GM19452 (cell line): Measurements from ENCODE around the gene GAN.

Source experiments
- ATAC-seq: cut with Tn5 transposase; IDR thresholded peaks from one replicate; pipeline ENCODE4 v1.9.1; 2021; ENCODE audit not compliant: unreplicated experiment

The GAN gene

DNA sequence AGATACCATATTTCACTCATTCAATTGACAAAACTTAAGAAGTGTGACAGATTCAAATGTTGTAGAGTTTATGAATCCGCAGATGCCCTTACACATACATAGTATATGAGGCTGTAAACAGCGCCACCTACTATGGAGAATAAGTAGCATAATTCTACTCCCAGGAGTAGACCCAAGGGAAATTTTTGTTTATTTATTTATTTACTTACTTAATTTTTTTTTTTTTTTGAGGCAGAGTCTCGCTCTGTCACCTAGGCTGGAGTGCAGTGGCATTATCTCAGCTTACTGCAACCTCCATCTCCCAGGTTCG lies 35.5 kb downstream of the GAN start:
- no peak for ATAC-seq

DNA sequence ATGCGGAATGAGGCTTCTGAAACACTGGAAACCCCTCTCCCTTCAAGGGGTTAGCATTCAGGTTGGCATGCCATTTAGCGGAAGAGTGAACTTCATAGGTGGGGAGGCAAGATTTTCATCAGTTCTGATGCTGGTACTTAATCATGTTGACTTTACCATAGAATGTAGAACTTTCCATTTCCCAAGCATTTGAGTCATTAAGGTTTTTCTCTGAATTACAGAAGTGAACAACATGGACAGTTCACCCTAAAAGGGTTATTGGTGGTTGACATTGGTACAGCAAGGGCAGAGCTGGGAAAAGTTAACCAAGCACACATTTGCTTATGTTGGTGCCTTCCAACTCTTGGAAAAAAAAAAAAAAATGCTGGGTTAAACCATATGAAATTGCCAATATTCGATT lies 39.1 kb downstream of the GAN start:
- ATAC-seq = no peak

DNA sequence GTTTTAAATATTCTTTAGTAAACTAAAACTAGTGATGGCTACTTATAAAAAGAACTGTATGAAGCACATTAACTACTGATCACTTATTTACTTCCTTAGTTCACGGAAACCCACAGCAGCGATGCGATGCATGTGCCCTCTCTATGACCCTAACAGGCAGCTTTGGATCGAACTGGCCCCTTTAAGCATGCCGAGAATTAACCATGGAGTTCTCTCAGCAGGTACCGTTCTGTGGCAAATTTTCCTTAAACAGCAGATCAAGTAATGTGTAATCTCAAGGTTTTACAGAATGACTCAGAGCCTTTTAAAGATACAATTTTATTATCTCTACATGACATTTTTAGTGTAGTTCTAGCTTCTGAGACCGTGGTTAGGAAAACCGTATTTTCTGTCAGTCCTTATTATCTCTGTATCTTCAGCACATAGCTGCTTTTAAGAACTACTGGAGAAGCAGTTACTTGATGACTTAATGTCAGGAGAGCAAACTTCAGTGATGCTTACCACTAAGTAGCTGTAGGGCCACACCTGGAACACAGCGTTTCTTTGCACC lies 43.0 kb downstream of the GAN start:
- no peak for ATAC-seq

DNA sequence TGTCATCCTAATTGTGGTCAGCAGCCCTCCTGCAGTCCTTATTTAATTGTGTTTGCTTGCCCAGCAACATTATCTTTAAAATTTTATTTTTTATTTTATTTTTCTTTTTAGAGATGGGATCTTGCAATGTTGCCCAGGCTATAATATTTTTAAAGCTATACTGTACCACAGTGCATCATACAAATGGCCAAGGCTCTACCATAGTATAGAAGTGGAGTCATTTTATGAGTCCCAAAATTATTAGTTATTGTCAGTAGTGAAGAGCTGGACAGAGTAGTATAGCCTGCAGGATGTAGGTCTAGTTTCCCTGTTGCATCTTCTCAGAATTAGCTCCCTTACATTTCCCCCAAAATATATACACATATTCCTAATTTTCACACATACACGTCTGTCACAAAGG lies 44.1 kb downstream of the GAN start:
- no peak for ATAC-seq

DNA sequence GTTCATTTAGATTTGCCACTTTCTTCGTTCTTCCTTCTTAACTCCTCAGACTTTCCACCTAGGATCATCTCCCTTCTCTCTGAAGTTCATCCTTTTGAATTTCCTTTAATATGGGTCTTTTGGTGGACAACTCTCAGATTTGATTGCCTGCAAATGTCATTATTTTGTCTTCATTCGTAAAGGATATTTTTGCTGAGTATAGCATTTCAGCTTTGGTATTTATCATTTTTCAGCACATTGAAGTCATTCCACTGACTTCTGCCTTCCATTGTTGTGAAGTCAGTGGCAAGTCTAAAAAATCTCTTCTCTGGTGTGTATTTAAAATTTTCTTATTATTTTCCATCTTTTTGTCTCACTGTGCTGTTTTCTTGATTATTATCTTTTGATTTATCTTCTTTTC lies 45.4 kb downstream of the GAN start:
- no peak for ATAC-seq

DNA sequence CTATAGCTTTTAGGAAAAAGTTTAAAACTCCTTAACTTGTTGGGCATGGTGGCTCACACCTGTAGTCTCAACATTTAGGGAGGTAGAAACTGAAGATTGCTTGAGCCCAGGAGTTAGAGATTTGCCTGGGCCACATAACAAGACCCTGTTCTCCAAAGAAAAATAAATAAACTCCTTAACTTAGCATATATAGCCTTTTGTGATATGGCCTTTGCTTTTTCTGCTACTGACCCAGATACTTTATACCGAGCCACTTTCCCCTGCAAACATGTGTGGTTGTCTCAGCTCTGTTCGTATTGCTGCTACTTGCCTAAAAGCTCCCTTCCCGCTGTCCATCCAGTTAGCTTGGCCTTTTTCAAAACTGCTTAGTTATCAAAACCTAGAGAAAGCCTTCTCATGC lies 51.0 kb downstream of the GAN start:
- no peak for ATAC-seq

DNA sequence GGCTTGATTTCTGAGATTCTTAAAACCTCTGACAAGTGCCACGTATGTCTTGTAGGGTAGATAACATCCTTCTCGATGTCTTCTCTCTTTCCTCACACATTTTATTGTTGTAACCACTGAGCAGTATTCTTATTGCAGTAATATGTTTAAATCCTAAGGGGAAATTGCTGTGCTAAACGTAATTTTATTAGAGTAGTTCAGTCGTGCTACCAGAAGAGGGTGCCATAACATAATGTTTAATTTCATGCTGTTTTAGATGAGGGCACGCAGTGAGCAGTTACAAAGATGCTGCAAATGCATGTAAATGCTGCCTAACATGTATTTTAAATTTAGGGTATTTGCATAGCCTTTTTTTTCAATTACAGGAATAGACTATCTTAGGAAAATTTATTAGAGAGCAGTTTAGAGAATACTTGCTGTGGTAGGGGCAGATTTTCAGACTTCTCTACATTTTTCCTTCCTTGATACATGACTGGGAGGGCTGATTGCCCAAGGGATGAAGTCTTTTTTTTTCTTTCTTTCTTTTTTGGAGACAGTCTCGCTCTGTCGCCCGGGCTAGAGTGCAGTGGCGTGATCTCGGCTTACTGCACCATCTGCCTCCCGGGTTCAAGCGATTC lies 51.7 kb downstream of the GAN start:
- no peak for ATAC-seq

DNA sequence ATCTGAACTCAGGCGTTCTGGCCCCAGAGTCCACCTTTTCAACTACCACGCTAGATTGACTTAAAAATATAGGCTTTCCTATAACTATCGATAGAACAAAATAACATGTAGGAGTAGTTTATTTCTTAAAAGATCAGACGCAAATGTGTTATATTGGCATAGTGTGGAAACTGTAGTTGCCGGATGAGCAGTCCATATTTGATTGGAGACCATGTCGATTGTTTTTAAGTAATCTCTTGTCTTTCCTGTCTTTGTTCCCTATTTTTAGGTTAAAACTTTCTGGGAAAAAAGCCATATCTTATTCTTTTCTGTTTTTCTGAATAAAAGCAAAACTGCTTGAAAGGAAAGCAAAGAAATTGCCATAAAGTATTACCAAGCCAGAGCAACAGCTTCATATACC lies 53.1 kb downstream of the GAN start:
- no peak for ATAC-seq

DNA sequence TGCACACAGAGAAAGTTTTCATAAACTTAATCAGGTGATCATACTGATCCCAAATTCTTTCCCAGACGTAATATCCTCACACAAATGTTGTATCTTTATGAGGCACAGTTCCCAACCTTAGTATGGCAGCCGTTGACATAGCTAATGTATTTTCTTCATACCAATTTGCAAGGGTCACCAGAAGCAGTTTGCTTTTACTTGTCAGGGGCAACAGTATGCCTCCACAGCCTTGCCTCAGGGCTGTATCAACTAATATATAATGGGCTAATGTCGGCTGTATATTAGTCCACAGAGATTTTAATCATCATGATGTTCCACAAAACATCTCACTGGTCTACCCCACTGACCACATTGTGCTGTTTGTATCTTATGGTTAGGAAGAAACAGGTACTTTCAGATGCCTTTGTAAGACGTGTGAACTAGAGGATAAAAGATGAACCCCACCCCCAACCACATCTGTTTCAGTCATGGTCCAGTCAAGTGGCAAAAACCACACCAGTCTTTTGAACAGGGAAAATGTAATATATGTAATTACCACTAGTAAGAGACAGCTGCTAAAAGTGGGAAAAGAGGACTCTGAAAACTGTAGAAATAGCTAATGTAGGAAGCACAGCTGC lies 55.2 kb downstream of the GAN start:
- ATAC-seq = peak; percentile 54

DNA sequence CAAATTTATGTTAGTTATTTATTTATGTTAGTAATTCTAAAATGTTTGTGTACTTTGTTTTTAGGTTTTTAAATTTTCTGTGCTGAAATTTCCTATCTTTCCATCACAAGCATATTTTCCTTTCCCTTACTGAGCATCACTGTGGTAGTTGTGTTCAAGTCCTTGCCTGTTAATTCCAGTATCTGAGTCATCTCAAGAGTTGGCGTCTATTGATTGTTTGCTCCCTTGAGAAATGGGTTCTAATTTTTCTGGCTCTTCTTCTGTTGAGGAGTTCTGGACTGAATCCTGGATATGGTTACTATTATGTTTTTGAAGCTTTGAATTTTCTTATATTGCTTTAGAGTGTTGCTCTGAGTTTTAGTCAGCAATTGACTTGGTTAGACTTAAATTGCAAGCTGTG lies 56.3 kb downstream of the GAN start:
- no peak for ATAC-seq

DNA sequence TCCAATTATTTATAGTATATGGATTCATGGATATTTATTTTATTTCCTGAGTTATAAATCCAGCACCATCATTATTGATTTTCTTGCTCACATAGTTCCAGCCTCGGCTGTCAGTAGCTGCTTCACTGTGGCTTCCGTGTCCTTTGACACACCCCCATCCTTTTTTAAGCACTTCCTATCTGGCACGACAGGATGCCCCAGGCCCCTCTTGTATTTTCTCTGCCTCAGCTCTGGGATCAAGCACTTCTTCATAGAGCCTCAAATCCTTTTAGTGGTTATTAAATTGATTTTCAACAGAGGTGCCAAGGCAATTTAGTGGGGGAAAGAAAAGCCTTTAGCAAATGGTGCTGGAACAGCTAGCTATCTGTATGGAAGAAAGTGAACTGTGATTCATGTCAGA lies 59.8 kb downstream of the GAN start:
- ATAC-seq = no peak

DNA sequence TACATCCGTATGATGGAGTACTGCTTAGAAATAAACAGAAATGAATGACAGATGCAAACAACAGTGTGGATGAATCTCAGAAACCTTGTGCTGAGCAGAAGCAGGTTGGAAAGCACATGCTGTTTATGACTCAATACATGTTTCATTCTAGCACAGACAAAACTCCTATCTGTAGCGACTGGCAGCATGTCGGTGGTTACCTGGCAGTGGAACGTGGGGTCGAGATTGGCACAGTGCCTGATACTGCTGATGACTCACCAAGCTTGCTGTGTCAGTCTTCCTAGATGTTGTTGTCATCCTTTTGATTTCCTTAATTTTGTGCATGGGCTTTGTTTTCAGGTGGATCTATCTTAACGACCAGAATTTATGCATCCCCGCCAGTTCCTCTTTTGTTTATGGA lies 62.1 kb downstream of the GAN start:
- no peak for ATAC-seq

DNA sequence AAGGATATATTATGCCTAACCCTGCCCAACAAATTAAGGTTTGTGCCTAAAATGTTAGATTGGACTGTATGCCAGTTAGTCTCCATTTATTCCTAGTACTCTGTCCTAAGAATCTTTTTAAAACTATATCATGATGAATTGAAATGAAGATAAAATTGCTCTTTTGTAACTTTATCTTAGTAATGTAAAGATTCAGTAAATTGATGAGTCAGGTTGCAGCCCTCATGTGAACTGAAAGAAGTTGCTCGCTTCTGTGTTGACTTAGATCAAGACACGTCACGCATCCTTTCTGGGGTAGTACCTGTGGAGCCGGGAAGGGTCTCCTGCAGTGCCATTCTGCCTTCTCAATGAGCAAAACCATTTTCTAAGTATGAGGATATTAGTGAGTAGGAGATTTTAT lies 63.3 kb downstream of the GAN start:
- no peak for ATAC-seq

DNA sequence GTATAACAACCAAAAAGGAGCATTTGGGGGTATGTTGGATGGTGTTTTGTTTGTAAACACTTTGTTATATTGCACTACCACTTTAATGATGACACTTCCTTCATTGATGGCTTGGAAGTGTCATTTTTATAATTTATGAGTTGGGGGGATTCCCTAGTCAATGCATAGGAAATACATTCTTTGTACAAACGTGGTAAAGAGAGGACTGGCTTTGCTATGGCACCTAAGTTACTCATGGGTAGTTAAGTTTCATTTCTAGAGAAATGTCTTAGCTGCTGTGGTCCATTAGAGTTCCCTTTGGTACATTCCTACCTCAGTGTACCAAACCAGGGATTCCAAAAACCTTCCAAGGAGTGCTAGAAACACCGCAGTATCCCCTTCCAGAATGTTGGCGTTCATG lies 66.2 kb downstream of the GAN start:
- ATAC-seq = no peak

DNA sequence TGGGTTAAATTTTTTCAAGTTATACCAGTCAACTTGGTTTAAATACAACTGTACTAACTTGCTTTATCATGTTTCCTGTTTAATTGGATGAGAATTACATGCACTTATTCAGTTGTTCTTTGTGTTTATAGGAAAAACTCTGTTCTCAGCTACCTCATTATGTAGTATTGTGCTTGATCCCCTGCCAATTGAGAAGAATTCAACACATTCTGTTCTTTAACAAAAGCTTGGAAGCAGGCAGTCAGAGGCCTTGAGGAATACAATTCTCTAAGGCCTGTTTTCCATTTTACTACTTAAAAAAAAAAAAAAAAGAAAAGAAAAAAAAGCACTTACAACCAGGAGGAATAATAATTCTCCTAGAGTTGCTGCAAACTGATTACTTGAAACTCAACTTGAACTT lies 69.2 kb downstream of the GAN start:
- ATAC-seq = no peak

DNA sequence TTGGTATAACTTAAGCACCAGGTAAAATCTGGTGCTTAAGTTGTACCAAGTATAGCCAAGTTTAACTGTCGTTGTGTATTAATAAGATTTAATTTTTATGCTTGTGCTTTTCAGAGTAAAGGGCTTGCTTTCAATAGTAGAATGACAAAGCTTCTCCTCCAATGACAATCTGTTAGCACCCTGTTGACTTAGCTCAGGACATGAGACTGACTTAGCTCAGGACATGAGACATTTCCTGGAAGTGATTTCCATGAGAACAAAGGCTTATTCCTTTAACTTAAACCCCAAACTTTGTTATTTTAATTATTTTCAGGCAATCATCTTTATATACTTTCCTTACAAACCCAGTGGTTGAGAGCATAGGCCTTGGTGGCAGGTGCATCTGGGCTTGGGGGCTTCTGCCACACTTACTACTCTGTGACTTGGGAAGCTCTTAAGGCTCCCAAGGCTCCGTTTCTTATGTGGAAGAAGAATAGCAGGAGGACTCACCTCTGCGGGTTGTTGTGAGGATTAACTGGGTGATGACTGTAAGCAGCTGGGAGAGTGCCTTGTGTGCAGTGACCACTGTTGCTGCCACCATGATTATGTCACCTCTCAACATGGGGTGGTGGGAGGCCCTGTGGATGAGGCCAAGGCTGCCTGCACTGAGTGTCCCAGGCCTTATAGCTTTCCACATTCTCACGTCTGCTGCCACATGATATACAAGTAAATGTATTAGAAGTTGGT lies 70.4 kb downstream of the GAN start:
- ATAC-seq = no peak

DNA sequence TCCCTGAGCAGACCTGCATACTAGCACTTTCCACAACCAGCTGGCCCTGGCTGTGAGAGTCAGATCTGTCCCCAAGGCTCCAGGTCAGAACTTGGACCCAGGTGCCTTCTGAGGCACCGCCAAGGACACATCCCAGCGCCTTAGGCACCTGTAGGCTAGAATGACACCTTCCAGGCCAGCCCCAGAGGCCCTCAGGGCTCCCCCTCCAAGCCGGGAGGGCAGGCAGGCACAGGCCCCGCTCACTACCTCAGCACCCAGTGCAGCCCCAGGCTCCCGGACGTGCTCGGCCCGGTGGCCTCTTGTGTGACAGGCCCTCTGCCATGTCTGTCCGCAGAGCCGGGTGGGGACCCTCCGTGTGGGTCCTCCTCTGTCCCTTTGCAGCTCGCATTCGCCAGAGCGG lies 73.6 kb downstream of the GAN start:
- ATAC-seq = no peak

DNA sequence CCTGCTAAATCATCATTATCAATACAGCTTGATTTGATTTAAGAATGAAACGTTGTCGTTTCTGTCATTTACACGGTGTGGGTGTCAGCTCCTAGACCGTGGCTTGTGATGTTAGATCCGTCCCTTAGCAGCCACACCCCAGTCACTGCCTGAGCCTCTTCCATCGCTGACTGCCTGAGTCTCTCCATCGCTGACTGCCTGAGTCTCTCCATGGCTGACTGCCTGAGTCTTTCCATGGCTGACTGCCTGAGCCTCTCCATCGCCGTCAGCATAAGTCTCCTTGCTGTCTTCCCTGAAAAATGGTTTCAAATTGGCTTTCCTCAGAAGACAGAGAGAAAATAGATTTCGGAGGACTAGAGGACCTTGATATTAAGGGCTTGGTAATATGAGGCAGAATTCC lies 76.1 kb downstream of the GAN start:
- ATAC-seq = no peak

DNA sequence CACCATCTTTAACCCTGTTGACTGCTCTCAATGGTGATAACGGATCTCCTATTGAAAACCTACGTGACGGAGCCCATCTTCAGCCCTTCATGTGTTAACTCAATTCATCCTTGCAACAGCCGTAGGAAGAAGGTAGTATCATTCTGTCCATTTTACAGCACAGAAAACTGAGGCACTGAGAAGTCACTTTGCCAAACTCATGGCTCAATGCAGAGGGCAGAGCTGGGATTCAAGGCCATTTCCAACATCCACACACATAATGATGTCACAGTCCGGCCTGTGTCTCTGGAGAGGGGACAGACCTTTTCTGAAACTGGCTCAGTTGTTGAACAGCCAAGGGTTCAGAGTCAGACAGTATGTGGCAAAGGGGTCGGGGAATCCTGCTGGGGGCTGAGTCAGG lies 77.2 kb downstream of the GAN start:
- no peak for ATAC-seq

DNA sequence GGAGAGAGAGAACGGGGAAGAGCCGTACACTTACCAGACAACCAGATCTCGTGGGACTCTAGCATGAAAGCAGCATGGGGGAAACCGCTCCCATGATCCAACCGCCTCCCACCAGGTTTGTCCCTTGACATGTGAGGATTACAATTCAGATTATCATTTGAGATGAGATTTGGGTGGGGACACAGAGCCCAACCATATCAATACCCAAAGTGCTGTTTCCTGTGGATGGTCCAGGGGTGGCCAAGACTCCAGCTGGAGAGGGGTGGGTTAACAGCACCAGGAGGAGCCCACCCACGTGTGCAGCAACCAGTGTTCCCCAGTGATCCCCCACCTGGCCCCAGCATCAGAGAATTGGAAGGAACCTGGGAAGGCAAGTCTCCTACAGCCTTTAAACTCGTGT lies 79.7 kb downstream of the GAN start:
- no peak for ATAC-seq

DNA sequence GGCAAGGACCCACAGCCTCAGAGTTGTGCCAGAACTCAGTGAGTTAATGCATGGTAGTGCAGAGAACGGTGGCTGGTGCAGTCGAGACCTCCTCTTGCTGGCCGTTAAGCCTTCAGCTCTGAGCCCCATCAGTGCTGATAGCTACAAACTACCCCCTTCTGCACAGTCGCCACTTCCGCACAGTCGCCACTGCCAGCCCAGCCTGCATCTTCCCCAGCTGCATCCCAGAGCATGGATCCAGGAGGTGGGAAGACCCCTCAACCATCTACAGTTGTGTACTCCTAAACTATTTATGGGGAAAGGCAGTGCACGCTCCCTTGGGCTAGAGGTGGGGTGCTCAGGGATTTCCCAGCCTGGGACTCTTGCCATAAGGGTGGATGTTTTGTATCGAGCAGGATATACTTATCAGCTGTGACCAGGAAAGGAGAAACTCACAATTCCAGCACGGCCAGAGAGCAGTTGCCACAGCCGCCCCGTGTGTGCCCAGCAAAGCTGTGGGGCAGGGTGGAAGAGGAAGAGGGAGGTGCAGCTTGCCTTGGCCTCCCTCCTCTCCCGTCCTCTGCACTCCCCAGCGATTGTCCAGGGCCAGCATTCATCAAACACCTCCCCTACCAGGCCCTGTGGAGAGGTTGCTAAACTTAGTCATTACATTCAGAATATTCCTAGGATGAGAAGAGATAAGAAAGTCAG lies 80.3 kb downstream of the GAN start:
- no peak for ATAC-seq
